ENCODE measurements around the gene SLA2.

- no peak for TF ChIP-seq CTCF (IDR thresholded peaks at IDR 0.05)
- no peak for TF ChIP-seq EZH2phosphoT487 (IDR thresholded peaks at IDR 0.05)
These were observed 643 bp downstream of the SLA2 start for GRCh38 chr20:36645353-36645752.
